Mucosa of stomach (tissue), 1 donor: ENCODE data around the gene MIEF1.

ENCODE experiments used
- H3K27me3 ChIP-seq: one replicate; pipeline ENCODE4 v1.7.0; 2013; ENCODE audit warnings: mild to moderate bottlenecking, low read length; ENCODE audit not compliant: control insufficient read depth, insufficient read depth
- H3K36me3 ChIP-seq: one replicate; pipeline ENCODE4 v1.7.0; 2013; ENCODE audit warnings: low read length; ENCODE audit not compliant: control insufficient read depth, insufficient read depth
- H3K4me1 ChIP-seq: one replicate; pipeline ENCODE4 v1.7.0; 2013; ENCODE audit warnings: mild to moderate bottlenecking, low read length; ENCODE audit not compliant: control insufficient read depth, insufficient read depth
- H3K4me3 ChIP-seq: one replicate; pipeline ENCODE4 v1.7.0; 2013; ENCODE audit warnings: low read length
- H3K9ac ChIP-seq: one replicate; pipeline ENCODE4 v1.7.0; 2013; ENCODE audit warnings: mild to moderate bottlenecking, low read length, moderate library complexity
- H3K9me3 ChIP-seq: one replicate; pipeline ENCODE4 v1.7.0; 2013; ENCODE audit warnings: mild to moderate bottlenecking, low read length, moderate library complexity; ENCODE audit not compliant: control insufficient read depth
- donor health status: Pancreatic carcinoma.

Gene MIEF1

DNA sequence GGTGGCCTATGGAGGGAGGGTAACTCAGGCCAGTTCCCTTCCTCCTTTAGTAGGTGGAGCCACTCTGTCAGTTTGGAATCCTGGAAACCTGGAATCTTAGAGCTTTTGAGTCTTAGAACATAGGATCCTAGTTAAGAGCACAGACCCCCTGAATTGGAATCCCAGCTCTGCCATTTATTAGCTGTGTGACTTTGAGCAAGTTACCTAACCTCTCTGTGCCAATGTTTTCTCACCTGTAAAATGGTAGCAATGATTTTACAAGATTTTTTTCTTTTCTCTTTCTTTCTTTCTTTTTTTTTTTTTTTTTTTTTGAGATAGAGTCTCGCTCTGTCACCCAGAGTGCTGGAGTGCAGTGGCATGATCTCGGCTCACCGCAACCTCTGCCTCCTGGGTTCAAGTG lies 51.3 kb downstream of the MIEF1 start:
- Histone ChIP-seq H3K36me3 (no peaks in the 10 kb centered on the region), H3K4me1 (no peaks in the 10 kb centered on the region), H3K4me3 (no peak overlapping the region), H3K27me3 (peaks cover 45% of the 10 kb centered on the region), H3K9me3 (no peaks in the 10 kb centered on the region), H3K9ac (no peak overlapping the region)

DNA sequence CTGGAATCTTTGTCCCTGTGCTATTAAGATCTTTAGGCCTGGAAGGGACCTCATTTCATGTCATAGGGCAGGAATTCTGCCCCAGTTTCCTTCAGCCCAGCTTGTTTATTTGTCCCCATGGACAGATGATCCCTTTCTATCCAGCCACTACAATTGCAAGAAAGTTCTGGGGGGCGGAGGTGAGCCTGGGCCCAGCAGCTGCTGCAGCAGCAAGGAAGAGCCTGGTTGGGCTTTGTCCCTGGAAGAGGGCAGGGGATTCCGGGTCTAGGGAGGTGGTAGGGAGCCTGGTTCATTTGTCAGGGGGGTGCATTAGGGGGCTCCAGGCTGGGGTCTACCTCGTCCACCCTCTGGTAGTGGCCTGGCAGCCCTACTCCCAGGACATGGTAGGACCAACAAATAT lies 52.1 kb downstream of the MIEF1 start:
- H3K9me3 ChIP-seq: no peaks in the 10 kb centered on the region
- peaks cover 52% of the 10 kb centered on the region for H3K27me3 ChIP-seq
- H3K4me1 ChIP-seq: no peaks in the 10 kb centered on the region
- no peak overlapping the region for H3K9ac ChIP-seq
- no peaks in the 10 kb centered on the region for H3K36me3 ChIP-seq
- no peak overlapping the region for H3K4me3 ChIP-seq

DNA sequence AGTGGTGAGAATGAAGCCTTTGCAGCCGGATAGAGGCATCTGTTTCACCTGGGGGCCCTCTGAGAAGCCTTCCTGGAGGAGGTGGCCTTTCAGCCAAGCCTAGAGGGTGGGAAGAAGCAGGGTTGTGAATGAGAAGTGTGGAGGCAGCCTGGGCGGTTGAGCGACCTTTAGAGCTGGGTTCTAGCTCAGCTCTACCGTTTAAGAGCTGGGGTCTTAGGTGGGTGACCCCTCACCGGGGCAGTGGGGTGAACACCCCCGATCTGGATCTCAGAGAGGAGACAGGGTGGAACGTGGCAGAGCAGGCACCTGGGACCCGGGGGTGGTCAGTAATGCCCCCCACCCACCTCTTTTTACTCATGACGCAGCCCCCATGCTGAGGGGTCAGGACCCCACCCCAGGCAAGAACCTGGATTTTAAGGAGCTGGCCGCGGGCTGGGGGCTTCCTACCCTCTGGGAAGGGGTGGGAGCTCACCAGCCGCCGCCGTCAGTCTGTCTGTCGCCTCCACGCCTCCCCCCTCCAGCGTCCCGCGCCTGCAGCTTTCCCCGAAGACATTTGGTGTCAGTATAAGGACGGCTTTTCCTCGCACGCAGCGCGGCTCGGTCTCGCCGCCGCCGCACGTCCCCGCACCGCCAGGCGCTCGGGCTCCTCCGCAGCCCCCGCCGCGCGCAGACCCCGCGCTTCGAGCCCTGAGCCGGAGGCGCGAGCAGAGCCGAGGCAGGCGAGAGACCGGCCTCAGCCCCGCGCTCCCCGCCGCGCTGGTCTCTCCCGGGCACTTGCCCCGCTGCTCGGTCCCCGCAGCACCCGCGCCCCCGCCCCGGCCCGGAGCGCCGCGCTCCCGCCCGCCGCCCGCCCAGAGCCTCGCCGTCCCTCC lies 55.1 kb downstream of the MIEF1 start:
- Histone ChIP-seq H3K4me3 (no peak overlapping the region), H3K36me3 (no peaks in the 10 kb centered on the region), H3K4me1 (no peaks in the 10 kb centered on the region), H3K9me3 (no peaks in the 10 kb centered on the region), H3K27me3 (peaks cover 57% of the 10 kb centered on the region), H3K9ac (no peak overlapping the region)

DNA sequence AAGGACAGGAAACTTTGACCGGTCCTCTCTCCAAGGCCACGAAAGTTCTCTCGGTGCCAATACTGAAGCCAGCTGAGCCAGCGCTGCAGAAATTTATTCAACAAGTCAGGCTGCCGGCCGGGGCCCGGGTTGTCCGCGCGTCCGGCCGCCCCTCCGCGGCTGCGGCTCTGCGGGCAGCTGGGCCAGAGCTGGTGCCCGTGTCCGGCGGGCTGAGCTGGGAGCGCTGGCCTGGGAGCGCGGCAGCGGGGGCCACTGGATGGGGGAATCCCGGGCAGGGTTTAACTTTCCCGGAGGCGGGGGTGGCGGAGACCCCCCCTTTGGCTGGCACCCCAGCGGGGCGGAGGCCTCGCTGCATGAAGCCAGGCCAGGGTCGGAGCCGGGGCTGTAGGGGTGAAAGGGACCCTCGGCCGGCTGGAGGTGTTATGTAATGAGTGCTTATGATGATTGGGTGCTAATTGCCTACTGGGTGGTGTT lies 56.2 kb downstream of the MIEF1 start:
- no peaks in the 10 kb centered on the region for H3K36me3 ChIP-seq
- no peaks in the 10 kb centered on the region for H3K9me3 ChIP-seq
- no peak overlapping the region for H3K4me3 ChIP-seq
- H3K27me3 ChIP-seq: peaks cover 51% of the 10 kb centered on the region
- H3K4me1 ChIP-seq: no peaks in the 10 kb centered on the region
- no peak overlapping the region for H3K9ac ChIP-seq

DNA sequence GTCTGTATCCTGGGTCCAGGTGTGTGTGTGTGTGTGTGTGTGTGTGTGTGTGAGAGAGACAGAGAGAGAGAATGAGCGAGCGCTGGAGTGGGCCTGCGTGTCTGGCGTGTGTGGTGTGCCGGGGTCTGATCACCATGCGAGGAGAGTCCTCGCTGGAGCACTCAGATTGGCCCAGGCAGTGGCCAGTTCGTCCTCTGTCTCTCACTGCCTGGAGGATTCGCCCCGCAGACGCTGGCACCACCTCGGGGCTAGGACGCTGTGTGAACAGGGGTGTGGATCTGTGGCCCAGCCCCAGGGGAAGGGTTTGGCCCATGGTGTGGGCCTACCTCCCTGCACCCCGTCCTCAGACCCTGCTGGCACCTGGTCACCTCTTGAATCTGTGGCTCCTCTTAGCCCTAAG lies 56.9 kb downstream of the MIEF1 start:
- Histone ChIP-seq H3K9me3 (no peaks in the 10 kb centered on the region), H3K9ac (no peak overlapping the region), H3K4me1 (no peaks in the 10 kb centered on the region), H3K27me3 (peaks cover 51% of the 10 kb centered on the region), H3K4me3 (no peak overlapping the region), H3K36me3 (no peaks in the 10 kb centered on the region)

DNA sequence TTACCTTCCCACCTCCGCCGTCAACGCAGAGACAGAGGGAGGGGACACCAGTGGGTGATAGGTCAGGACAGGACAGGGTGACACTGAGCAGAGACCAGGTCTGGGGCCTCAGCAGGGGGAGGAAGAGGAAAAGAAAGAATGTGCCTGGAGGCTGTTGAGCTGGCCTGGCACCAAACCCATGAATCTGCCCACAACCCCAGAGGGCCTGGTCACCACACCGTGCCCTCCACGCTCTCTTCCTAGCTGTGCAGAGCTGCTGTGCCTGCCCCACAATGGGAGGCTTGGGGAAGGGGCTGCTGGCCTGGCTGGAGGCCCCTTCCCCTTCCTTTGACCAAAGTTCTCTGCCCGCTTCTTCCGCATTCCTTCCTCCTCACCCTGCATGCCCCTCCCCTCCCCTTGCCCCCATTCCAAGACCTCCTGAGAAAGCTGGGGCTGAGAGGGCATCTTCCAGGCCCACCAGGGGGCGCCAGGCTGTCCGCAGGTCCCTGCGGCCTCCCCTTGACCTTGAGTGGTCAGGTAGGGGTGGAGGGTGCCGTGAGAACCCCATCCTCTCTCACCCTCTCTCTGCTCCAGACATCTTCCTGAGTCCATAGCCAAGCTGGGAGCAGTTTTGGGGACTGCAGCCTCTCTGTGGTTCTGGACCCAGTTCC lies 57.5 kb downstream of the MIEF1 start:
- Histone ChIP-seq H3K9ac (no peak overlapping the region), H3K9me3 (no peaks in the 10 kb centered on the region), H3K36me3 (no peaks in the 10 kb centered on the region), H3K4me3 (no peak overlapping the region), H3K4me1 (no peaks in the 10 kb centered on the region), H3K27me3 (peaks cover 51% of the 10 kb centered on the region)

DNA sequence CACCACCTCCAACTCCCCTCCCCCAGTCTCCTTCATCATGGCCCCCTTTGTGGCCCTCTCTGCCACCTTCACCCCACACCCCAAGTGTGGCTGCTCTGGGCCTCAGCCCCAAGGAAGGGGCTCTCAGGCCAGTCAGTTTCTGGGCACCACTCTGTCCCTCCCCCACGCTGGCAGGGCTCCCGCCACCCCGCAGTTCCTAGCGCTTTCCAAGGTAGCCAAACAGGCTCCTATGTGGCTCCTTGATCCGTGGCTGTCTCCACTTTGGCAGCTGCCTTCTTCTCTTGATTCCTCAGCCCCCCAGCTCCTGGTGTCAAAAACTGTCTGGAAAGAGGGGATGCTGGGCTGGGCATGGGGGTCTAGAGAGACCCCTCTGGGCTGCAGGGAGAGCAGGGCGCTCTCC lies 58.0 kb downstream of the MIEF1 start:
- Histone ChIP-seq H3K4me3 (no peak overlapping the region), H3K9ac (no peak overlapping the region), H3K27me3 (peaks cover 51% of the 10 kb centered on the region), H3K36me3 (no peaks in the 10 kb centered on the region), H3K4me1 (no peaks in the 10 kb centered on the region), H3K9me3 (no peaks in the 10 kb centered on the region)

DNA sequence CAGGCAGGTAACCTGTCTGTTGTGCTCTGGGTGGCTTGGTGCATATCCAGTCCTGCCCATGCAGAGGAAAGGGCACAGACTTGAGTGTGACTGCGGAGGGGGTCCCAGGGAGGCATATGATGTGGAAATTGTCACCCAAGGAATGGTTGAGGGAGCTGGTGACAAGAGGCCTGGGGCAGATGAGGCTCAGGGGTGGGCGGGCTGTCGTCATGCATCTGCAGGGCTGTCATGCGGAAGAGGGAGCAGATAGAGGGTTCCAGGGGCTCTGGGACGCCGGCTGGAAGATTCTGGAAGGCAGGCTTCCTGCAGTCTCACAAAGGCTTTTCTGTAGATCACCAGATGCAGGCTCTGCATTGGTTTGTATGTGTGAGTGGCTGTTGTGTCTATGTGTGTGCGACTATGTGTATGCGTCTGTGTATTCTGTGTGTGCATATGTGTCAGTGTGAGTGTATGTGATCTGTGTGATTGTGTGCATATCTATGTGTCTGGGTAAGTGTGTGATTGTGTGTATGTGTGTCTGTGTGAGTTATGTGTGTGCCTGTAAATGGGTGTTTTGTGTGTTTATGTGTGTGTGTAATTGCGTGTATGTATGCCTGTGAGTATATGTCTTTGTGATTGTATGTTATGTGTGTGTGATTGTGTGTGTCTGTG lies 60.9 kb downstream of the MIEF1 start:
- H3K36me3 ChIP-seq: no peaks in the 10 kb centered on the region
- no peaks in the 10 kb centered on the region for H3K9me3 ChIP-seq
- H3K27me3 ChIP-seq: peaks cover 28% of the 10 kb centered on the region
- H3K4me3 ChIP-seq: no peak overlapping the region
- no peaks in the 10 kb centered on the region for H3K4me1 ChIP-seq
- H3K9ac ChIP-seq: no peak overlapping the region

DNA sequence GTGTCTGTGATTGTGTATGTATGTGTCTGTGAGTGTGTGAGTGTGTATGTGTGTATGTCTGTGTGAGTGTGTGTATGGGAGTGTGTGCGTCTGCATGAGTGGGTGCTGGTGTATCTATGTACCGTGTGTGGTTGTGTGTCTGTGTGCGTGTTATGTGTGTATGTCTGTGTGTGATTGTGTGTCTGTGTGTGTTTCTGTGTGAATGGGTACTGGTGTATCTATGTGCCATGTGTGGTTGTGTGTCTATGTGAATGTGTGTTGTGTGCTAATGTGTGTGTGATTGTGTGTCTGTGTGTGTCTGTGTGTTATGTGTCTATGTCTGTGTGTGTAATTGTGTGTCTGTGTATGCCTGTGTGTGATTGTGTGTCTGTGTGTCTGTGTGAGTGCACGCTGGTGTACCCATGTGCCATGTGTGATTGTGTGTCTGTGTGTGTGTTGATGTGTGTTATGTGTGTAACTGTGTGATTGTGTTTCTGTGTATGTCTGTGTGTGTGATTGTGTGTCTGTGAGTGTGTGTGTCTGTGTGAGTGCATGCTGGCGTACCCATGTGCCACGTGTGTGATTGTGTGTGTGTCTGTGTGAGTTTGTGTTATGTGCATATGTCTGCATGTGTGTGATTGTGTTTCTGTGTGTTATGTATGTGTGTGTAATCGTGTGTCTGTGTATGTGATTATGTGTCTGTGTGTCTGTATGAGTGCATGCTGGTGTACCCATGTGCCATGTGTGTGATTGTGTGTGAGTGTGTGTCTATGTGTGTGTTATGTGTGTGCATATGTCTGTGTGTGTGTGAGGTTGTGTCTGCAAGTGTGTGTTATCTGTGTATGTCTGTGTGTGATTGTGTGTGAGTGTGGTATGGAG lies 61.7 kb downstream of the MIEF1 start:
- Histone ChIP-seq H3K27me3 (peaks cover 19% of the 10 kb centered on the region), H3K9ac (no peak overlapping the region), H3K4me1 (no peaks in the 10 kb centered on the region), H3K4me3 (no peak overlapping the region), H3K36me3 (no peaks in the 10 kb centered on the region), H3K9me3 (no peaks in the 10 kb centered on the region)

DNA sequence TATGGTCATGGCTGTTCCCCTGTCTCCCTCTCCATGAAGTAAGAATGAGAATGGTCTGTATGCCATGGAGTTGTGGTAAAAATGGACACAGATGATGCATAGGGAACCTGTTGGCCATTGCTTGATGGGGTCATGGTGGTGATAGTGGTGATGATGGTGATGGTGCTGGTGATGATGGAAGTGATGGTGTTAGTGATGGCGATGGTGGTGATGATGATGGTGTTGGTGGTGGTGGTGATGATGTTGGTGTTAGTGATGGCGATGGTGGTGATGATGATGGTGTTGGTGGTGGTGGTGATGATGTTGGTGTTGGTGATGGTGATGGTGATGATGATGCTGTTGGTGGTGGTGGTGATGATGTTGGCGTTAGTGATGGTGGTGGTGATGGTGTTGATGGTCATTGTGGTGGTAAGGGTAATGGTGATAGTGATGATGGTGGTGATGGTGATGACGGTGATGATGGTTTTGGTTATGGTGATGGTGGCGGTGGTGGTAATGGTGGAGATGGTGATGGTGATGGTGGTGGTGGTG lies 63.4 kb downstream of the MIEF1 start:
- Histone ChIP-seq H3K4me3 (no peak overlapping the region), H3K36me3 (no peaks in the 10 kb centered on the region), H3K9me3 (no peaks in the 10 kb centered on the region), H3K9ac (no peak overlapping the region), H3K27me3 (peaks cover 2% of the 10 kb centered on the region), H3K4me1 (no peaks in the 10 kb centered on the region)

DNA sequence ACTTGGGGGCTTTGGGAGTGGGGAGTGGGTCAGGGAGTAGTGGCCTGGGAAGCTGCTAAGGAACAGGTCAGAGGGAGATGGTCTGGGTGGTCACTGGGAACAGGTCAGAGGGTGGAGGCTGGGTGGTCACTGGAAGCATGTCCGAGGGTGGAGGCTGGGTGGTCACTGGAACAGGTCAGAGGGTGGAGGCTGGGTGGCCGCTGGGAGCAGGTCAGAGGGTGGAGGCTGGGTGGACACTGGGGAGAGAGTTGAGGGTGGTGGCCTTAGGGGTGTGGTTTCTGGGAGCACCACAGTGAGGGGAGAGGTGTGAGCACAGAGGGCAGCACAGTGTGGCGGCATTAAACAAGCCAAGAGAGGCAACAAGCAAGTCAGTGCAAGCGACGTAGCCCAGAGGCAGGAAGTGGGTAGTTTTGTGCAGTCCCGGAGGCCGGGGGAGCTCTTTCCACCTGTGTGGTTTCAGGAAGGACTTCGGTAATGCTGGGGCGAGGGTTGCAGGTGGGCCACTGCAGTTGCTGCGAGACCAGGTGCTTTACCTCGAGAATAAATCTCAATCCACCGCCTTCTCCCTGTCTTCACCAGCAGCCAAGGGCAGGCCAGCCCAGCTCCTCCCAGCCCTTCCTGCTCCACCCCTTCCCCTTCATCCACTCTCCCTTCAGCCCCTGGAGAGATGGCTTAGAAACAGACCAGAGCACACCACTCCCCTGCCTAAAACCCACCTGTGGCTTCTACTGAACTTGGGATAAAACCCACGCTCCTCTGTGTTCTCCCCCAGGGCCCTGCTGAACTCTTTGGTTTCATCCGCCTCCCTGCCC lies 65.3 kb downstream of the MIEF1 start:
- H3K4me1 ChIP-seq: no peaks in the 10 kb centered on the region
- no peaks in the 10 kb centered on the region for H3K9me3 ChIP-seq
- H3K4me3 ChIP-seq: no peak overlapping the region
- no peak overlapping the region for H3K9ac ChIP-seq
- no peaks in the 10 kb centered on the region for H3K36me3 ChIP-seq
- no peaks in the 10 kb centered on the region for H3K27me3 ChIP-seq
